Femur (tissue), 1 donor: ENCODE measurements around the gene EPB41L2.

Source experiments
- DNase-seq: peaks from one replicate; pipeline ENCODE4 v3.0.0-alpha.2; 2017

The EPB41L2 gene

GRCh38 chr6:131061041-131061750, 1.8 kb downstream of the EPB41L2 start:
- DNase-seq = no peak

GRCh38 chr6:131060311-131060710, 2.7 kb downstream of the EPB41L2 start:
- no peak for DNase-seq

- no peak for DNase-seq
Measured at GRCh38 chr6:131059486-131059885, 3.6 kb downstream of the EPB41L2 start.

GRCh38 chr6:131058236-131058635, 4.8 kb downstream of the EPB41L2 start:
- no peak for DNase-seq

- DNase-seq = no peak
Measured at GRCh38 chr6:131054392-131055250, 8.4 kb downstream of the EPB41L2 start.

- no peak for DNase-seq
Measured at GRCh38 chr6:131053546-131054240, 9.4 kb downstream of the EPB41L2 start.

GRCh38 chr6:131052181-131052580, 10.9 kb downstream of the EPB41L2 start:
- DNase-seq = no peak

- no peak for DNase-seq
Measured at GRCh38 chr6:131051341-131051740, 11.7 kb downstream of the EPB41L2 start.

GRCh38 chr6:131049608-131050007, 13.4 kb downstream of the EPB41L2 start:
- no peak for DNase-seq

GRCh38 chr6:131048933-131049515, 14.0 kb downstream of the EPB41L2 start:
- DNase-seq = no peak

GRCh38 chr6:131048459-131048858, 14.6 kb downstream of the EPB41L2 start:
- no peak for DNase-seq

- DNase-seq = no peak
Measured at GRCh38 chr6:131045139-131045538, 17.9 kb downstream of the EPB41L2 start.

GRCh38 chr6:131043902-131044447, 19.1 kb downstream of the EPB41L2 start:
- no peak for DNase-seq

GRCh38 chr6:131042664-131043063, 20.4 kb downstream of the EPB41L2 start:
- DNase-seq = no peak

- DNase-seq = no peak
Measured at GRCh38 chr6:131041814-131042213, 21.2 kb downstream of the EPB41L2 start.

- DNase-seq = no peak
Measured at GRCh38 chr6:131040866-131041265, 22.2 kb downstream of the EPB41L2 start.

GRCh38 chr6:131039345-131039680, 23.7 kb downstream of the EPB41L2 start:
- DNase-seq = no peak

- no peak for DNase-seq
Measured at GRCh38 chr6:131038597-131039344, 24.3 kb downstream of the EPB41L2 start.

- DNase-seq = no peak
Measured at GRCh38 chr6:131037194-131037897, 25.7 kb downstream of the EPB41L2 start.

- no peak for DNase-seq
Measured at GRCh38 chr6:131036601-131037000, 26.4 kb downstream of the EPB41L2 start.

- DNase-seq = no peak
Measured at GRCh38 chr6:131036143-131036542, 26.9 kb downstream of the EPB41L2 start.

GRCh38 chr6:131035582-131035981, 27.5 kb downstream of the EPB41L2 start:
- no peak for DNase-seq
